Urinary bladder (tissue), 4 donors: ENCODE data around the gene TATDN3. TPM values are rescaled to one million over a fixed set of nuclear protein-coding genes. Genes with fewer than 3 reads are reported as not detected.

Source experiments
- DNase-seq: peaks from one replicate; pipeline ENCODE4 v3.0.0-alpha.2; 2015; ENCODE audit errors: extremely low spot score
- H3K27ac ChIP-seq: one replicate; pipeline ENCODE4 v1.5.1; 2013; ENCODE audit warnings: low read depth, mild to moderate bottlenecking, moderate library complexity
- H3K36me3 ChIP-seq: one replicate; pipeline ENCODE4 v1.6.1; 2013; ENCODE audit warnings: mild to moderate bottlenecking, moderate library complexity; ENCODE audit not compliant: insufficient read depth
- H3K4me1 ChIP-seq: one replicate; pipeline ENCODE4 v1.6.1; 2013; ENCODE audit warnings: mild to moderate bottlenecking, moderate library complexity; ENCODE audit not compliant: insufficient read depth
- H3K4me3 ChIP-seq: one replicate; pipeline ENCODE4 v1.5.1; 2013; ENCODE audit warnings: low read depth, low read length
- WGBS: extraction: QIAGEN DNeasy Blood & Tissue Kit; methylation state at CpG from one replicate; pipeline ENCODE4 v1.1.7; 2013; 5-methylcytosine and 5-hydroxymethylcytosine counted together
- polyA plus RNA-seq: library from polyadenylated mRNA; stranded (reverse); fragments of 200-250 nt; gene quantifications from one replicate; pipeline ENCODE4 v1.2.3, GENCODE V29; 2013
- total RNA-seq: library from RNA; depleted of rRNA; stranded (reverse); fragments of >200 nt; gene quantifications from one replicate; pipeline ENCODE4 v1.2.3, GENCODE V29; 2014
- donor health status: healthy with polysubstance abuse.
- donor health status: healthy.

The TATDN3 gene
- total and polyA plus RNA-seq, 2 donors = 13.1 to 18.8 TPM

DNA sequence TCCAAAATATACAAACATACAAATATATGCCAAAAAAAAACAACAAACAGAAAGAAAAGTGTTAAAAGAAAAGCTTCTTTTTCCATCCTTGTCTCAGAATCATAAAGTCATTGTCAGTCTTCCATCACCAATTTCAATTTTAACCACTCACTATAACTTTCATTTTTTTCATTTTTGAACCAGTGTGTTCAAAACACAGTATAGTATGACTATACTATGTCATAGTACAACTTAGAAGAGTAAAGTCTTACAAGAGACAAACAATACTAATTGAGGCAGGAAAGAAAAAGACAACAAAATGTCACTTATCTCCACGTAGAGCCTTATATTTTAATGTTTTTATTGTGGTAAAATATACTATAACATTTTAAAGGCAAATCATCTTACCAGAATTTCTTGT is 7.7 kb upstream of the TATDN3 start:
- H3K27ac ChIP-seq = no peak overlapping the region
- no peak overlapping the region for H3K4me3 ChIP-seq
- no peaks in the 10 kb centered on the region for H3K36me3 ChIP-seq
- no peaks in the 10 kb centered on the region for H3K4me1 ChIP-seq
- 71% methylated on average over 1 of the region's 1 CpG for WGBS
- DNase-seq = no peak

DNA sequence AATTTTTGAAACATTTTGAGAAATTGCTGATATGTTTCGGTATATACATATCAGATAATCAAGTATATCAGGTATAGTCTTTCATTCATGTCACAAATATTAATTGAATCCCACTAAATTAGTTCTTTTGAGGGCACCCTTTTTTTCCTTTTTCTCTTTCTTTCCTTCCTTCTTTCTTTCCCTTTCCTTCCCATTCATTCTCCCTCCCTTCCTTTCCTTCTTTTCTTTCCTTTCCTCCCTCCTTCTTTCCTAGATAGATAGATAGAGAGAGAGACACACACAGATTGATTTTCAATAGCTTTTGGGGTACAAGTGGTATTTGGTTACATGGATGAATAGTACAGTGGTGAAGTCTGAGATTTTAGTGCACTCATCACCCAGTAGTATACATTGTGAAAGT is 5.8 kb upstream of the TATDN3 start:
- no peak for DNase-seq
- Histone ChIP-seq H3K27ac (no peak overlapping the region), H3K4me1 (no peaks in the 10 kb centered on the region), H3K4me3 (no peak overlapping the region), H3K36me3 (no peaks in the 10 kb centered on the region)
- 99% methylated on average over 1 of the region's 1 CpG for WGBS

- H3K27ac ChIP-seq = no peak overlapping the region
- H3K36me3 ChIP-seq = no peaks in the 10 kb centered on the region
- H3K4me1 ChIP-seq = no peaks in the 10 kb centered on the region
- under 1% methylated on average over 22 of the region's 22 CpGs for WGBS
- no peak for DNase-seq
- peak overlapping the region; percentile 87 for H3K4me3 ChIP-seq
These were observed 426 bp upstream of the TATDN3 start for GRCh38 chr1:212791261-212791675.

DNA sequence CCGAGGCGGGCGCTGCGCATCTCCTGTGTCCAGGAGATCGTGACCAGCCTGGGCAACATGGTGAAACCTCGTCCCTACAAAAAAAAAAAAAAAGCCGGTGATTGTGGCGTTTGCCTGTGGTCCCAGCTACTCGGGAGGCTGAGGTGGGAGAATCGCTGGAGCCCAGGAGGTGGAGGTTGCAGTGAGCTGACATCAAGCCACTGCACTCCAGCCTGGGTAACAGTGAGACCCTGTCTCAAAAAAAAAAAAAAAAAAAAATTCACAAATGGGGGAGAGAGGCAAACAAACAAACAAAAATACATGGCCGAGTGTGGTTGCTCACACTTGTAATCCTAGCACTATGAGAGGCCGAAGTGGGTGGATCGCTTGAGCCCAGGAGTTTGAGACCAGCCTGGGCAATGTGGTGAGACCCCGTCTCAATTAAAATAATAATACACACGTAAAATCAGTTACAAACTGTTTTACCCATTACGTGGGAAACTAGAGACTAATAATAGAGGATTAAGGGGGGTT is 758 bp downstream of the TATDN3 start:
- no peak for DNase-seq
- peak overlapping the region; percentile 95 for H3K27ac ChIP-seq
- H3K36me3 ChIP-seq = no peaks in the 10 kb centered on the region
- H3K4me1 ChIP-seq = no peaks in the 10 kb centered on the region
- whole genome bisulfite sequencing = 16% methylated on average over 16 of the region's 16 CpGs
- H3K4me3 ChIP-seq = peak overlapping the region; percentile 87

DNA sequence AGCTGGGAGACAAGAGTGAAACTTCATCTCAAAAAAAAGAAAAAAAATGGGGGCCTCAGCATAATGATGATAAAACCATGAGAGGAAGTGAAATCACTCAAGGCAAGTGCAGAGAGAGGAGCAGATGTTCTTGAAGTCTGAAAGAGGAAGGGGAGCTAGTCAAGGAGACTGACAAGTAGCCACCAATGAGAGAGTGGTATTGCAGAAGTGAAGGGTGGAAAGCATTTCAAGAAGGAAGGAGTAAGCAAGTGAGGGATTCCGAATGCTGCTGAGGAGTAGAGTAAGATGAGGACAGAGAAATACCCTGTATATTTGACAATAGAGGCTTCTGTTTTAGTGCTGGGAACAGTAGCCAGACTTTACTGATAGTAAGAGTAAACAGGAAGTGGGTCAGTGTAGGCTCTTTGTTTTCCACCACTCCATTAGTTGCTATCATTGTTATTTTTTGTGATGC is 2.9 kb downstream of the TATDN3 start:
- Histone ChIP-seq H3K27ac (no peak overlapping the region), H3K36me3 (no peaks in the 10 kb centered on the region), H3K4me1 (no peaks in the 10 kb centered on the region), H3K4me3 (no peak overlapping the region)
- no peak for DNase-seq
- WGBS = 82% methylated on average over 1 of the region's 1 CpG

GRCh38 chr1:212797681-212798080 is 6.0 kb downstream of the TATDN3 start:
- no peak for DNase-seq
- Histone ChIP-seq H3K4me1 (no peaks in the 10 kb centered on the region), H3K27ac (no peak overlapping the region), H3K36me3 (peaks cover 3% of the 10 kb centered on the region), H3K4me3 (no peak overlapping the region)
- 96% methylated on average over 3 of the region's 3 CpGs for WGBS

GRCh38 chr1:212805767-212806166 is 14.1 kb downstream of the TATDN3 start:
- Histone ChIP-seq H3K4me3 (no peak overlapping the region), H3K4me1 (no peaks in the 10 kb centered on the region), H3K36me3 (no peaks in the 10 kb centered on the region), H3K27ac (no peak overlapping the region)
- no peak for DNase-seq
- 90% methylated on average over 3 of the region's 3 CpGs for WGBS

DNA sequence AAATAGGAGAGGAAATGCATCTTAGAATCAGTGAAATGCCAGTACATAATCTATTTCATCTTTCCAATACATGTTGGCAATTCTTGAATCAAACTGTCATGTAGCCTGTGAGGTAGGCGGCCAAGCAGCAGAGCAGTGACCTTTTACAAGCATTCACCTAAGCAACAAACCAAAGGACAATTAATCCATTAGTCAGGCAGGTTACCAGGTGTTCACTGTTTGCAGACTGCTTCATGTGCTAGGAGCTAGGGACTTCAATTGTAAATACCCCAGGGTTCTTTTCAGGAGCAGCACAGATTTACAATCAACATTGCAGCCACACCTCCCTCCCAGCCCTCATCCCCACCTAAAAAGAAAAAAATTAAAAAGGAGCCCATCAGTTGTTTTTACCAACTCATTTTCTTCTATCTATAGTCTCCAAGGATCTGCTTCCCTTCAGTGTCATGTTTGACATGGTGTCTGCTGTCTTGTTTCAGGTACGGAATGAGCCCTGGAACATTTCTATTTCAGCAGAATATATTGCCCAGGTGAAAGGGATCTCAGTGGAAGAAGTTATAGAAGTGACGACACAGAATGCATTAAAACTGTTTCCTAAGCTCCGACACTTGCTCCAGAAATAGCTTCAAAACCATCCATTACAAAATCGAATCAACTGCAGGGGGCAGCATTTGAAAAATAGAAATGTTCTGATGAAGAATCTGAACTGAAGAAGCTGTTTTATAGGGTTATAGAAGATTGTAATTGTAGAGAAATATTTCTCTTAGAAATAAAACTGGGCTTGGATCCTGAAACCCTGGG is 23.0 kb downstream of the TATDN3 start:
- WGBS = 52% methylated on average over 5 of the region's 5 CpGs
- H3K4me3 ChIP-seq = no peak overlapping the region

DNA sequence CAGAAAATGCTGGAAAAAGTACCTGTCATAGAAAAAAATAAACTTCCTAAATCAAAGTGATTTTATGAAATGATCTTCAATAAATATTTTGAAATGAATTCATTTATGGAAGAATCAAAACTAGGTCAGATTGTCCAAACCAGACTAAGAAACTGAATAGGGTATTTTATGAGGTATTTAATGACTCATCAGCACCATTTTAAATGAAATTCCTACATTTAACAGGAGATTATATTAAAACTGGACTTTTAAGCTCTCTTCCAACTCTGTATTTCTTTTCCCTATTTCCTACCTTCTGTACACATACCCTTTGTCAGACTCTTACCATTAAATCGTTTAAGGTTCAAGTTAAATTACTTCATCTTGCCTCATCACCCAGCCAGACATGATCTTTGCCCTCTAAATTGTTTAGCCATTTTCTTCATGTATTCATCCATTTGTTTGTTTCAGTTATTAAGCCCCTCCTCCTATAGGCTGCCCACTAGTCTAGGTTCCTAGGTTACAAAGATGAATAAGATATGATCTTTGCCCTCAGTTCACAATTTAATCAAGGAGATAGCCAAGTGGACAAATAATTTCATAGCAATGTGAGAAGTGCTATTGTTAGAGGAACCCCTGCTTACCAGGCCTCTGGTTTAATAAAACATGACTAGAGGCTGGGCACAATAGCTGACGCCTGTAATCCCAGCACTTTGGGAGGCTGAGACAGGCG is 25.0 kb downstream of the TATDN3 start:
- H3K36me3 ChIP-seq = no peaks in the 10 kb centered on the region
- H3K4me1 ChIP-seq = no peaks in the 10 kb centered on the region
- no peak for DNase-seq
- no peak overlapping the region for H3K4me3 ChIP-seq
- 76% methylated on average over 3 of the region's 3 CpGs for WGBS
- no peak overlapping the region for H3K27ac ChIP-seq

More for the DNA sequence above, 23.0 kb downstream of the TATDN3 start:
- no peak overlapping the region for H3K27ac ChIP-seq
- no peak for DNase-seq
- no peaks in the 10 kb centered on the region for H3K4me1 ChIP-seq
- H3K36me3 ChIP-seq = no peaks in the 10 kb centered on the region

DNA sequence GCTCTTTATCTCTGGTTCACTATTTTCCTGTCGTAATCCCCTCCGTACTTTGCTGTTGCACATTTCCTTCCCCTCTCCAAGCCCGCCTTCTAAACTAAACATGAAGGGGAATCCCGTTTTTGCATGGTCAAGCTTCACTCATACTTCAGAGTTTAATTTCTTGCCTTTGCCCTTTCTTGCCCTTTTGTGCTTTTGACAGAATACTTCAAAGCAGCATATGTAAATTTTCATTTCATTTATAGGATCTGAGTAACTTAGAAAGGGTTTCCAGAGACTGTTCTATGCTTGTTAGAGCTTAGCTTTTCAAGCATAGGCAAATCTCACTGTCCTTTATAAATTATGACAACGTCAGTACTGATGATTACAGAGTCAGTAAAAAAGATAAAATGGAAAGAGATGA is 28.0 kb downstream of the TATDN3 start:
- no peaks in the 10 kb centered on the region for H3K36me3 ChIP-seq
- DNase-seq = no peak
- 31% methylated on average over 5 of the region's 5 CpGs for WGBS
- H3K27ac ChIP-seq = no peak overlapping the region
- no peak overlapping the region for H3K4me3 ChIP-seq
- H3K4me1 ChIP-seq = no peaks in the 10 kb centered on the region

- no peaks in the 10 kb centered on the region for H3K4me1 ChIP-seq
- 89% methylated on average over 2 of the region's 2 CpGs for WGBS
- DNase-seq = no peak
- no peak overlapping the region for H3K4me3 ChIP-seq
- no peaks in the 10 kb centered on the region for H3K36me3 ChIP-seq
- H3K27ac ChIP-seq = no peak overlapping the region
These were observed 29.3 kb downstream of the TATDN3 start for GRCh38 chr1:212820969-212821368.

DNA sequence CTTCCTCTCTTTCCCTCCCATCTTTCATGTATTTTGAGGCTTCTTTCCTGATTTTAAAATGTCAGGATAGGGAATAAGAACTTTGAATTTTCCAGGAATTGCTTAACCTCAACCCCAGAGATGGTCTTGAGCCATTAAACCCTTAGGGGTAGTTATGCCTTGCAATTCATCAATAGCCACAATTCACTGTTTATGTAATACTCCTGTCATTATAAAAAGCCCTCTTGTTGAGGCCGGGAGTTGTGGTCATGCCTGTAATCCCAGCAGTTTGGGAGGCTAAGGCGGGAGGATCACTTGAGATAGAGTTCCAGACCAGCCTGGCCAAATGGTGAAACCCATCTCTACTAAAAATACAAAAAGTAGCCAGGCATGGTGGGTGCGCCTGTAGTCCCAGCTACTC is 31.3 kb downstream of the TATDN3 start:
- no peaks in the 10 kb centered on the region for H3K4me1 ChIP-seq
- WGBS = 93% methylated on average over 3 of the region's 3 CpGs
- H3K36me3 ChIP-seq = no peaks in the 10 kb centered on the region

DNA sequence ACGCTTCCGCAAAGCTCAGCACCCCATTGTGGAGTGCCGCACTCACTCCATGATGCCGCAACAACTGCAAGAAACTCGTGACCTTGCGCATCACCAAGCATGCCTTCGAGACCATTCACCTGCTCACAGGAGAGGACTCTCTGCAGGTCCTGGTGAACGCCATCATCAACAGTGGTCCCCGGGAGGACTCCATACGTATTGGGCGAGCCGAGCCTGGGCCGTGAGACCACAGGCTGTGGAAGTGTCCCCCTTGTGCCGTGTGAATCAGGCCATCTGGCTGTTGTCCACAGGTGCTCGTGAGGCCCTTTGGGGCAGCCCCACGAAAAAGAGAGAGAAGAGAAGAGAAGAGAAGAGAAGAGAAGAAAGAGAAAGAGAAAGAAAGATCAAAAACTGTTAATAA is 32.5 kb downstream of the TATDN3 start:
- DNase-seq = no peak
- no peaks in the 10 kb centered on the region for H3K36me3 ChIP-seq
- 96% methylated on average over 16 of the region's 16 CpGs for WGBS
- no peaks in the 10 kb centered on the region for H3K4me1 ChIP-seq
- H3K4me3 ChIP-seq = no peak overlapping the region
- H3K27ac ChIP-seq = no peak overlapping the region

More for the DNA sequence above, 31.3 kb downstream of the TATDN3 start:
- Histone ChIP-seq H3K27ac (no peak overlapping the region), H3K4me3 (no peak overlapping the region)
- DNase-seq = no peak
